Mesenteric fat pad (tissue), 1 donor: Measurements from ENCODE around the gene ICE1. TPM values are rescaled to one million over a fixed set of nuclear protein-coding genes. Genes with fewer than 3 reads are reported as not detected.

ENCODE experiments used
- DNase-seq: peaks from one replicate; pipeline ENCODE4 v3.0.0-alpha.2; 2020; ENCODE audit warnings: low spot score
- total RNA-seq: library from RNA; stranded (reverse); fragmentation: NEBNext Ultra II Directional; extraction: Animal tissue kit (Norgen Biotek cat#: 25700); gene quantifications from one replicate; pipeline ENCODE4 v1.2.1, GENCODE V29; 2021
- donor health status: DM: yes; HTN: yes; CAD: no.

The ICE1 gene
- total RNA-seq, 1 donor from 2014 or later, result 26.5 TPM

DNA sequence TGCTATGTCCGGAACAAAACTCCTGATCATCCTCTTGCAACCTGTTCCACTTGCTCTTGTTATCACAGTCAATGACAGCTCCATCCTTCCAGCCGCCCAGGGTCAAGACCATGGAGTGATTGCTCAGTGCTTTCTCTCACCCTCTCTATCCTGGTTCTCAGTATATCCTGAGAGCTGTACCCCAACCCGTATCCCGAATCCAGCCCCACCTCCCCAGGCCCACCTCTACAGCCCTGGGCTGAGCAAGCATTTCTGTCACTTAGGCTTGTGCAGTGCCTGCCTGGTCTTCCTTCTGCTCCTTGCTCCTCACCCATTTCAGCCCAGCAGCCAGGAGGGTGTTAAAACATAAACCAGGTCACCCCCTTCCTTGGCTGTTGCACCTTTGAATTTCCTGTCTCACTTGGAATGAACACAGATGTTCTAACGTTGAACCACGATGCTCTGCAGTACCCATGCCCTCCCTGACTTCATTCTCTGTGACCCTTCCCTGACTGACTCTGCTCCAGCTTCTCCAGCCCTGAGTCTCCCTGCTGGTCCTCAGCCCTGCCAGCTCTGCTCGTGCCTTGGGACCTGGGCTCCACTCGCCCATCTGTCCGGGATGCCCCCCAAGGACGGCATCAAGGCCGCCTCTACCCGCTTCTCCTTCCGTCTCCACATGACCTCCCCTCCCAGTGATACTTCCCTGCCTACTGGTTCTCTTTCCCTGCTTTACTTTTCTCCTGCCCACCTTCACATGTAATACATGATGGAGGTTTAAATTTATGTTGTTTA, 110.0 kb downstream of the ICE1 start:
- no peak for DNase-seq

DNA sequence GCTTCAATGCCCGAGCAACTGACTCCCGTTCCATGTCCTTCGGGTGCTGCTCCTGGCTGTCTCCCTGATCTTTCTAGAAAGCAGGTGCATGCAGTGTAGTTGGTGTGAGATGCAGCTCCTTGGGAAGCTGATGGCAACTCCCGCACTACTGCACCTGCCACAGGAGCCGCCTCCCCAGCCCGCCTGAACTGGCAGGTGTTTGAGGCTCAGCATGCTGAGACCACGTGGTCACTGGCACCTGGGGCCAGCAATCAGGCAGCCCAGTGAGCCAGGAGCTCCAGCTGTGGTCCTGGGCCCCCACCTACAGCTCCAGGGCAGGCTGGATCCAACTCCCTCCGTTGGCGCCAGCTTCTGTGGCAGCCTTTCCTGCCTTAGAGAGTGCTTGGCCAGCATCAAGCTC, 111.5 kb downstream of the ICE1 start:
- DNase-seq, result no peak

DNA sequence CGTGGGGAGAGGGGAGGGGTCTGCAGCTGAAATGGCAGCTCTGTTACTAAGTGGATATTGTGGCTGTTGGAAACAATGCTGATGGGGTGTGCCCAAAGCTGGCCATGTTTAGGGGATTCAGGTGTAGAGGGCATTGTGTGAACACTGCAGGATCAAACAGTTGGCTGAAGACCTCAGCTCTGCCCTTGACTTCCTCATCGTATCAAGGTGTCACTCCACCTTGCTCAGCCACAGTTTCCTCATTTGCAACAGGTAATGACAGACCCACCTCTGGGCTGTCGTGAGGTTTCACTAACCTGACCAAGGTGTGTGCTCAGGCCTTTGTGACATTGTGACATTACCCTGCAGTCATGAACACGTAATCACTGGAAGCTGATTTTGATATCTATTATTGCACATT, 111.9 kb downstream of the ICE1 start:
- no peak for DNase-seq

DNA sequence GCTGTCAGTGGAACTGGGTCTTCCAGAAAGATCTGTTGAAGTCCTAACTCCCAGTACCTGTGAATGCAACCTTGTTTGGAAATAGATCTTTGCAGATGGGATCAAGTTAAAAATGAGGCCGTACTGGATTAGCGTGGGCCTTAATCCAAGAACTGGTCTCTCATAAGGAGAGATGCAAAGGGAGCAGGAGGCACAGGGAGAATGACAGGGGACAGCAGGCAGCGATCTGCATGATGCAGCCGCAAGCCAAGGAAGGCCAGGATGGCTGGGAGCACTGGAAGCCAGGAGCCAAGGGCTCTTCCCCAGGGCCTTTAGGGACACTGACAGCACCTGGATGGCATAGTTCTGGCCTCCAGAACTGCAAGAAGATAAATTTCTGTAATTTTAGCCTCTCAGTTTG, 114.4 kb downstream of the ICE1 start:
- no peak for DNase-seq

DNA sequence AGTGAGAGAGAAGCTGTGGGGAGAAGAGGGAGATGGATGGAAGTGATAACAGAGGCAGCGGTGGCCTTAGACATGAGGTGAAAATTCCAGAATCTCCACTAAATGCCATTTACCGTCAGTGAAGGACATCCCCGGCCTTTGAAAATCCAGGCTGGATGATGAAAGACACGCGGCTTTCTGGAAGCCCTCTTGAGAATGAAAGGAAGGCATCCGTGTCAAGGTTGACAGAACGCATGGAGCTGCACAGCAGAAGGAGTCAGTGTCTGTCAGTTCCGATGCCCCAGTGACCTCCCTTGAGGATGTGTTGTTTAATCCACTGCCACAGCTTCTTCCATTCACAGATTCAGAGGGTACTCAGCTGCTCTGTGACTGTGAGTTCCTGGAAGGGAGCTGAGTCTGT, 114.9 kb downstream of the ICE1 start:
- no peak for DNase-seq

DNA sequence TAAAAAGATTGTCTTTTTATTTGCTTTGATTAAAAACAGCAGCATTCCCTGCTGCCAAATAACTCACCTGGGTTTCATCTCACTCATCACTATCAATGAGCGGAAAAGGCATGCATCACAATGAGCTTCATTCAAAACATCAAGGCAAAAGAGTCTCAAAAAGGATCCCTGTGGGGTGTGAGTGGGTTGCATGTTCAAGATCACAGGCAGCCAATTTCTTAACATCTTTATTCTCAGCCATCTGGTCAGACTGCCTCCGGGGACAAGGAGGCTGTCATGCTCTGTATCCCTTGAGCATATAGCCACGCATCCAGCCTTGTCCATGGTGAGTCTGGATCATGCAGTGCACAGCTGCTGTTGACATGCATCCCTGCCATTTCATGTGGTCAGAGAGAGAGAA, 117.1 kb downstream of the ICE1 start:
- no peak for DNase-seq
